Stomach (tissue), 9 donors: ENCODE results near the gene EEF2K. TPM values are rescaled to one million over a fixed set of nuclear protein-coding genes. Genes with fewer than 3 reads are reported as not detected.
A peak's percentile ranks its signal among the peaks of the same experiment; 100 is the strongest.

Experiments used
- DNase-seq, 2 donors: peaks; one replicate each; pipeline versions ENCODE4 v3.0.0 to v3.0.0-alpha.2; 2013 to 2019
- H3K27ac ChIP-seq, 5 donors: fragments of 200-600 bp in 4 of 5; sonication (generic) in 4 of 5; one replicate each; pipeline ENCODE4 v1.5.1; 2013 to 2019; ENCODE audit warnings: mild to moderate bottlenecking in 1 of 5, moderate library complexity in 1 of 5
- H3K27me3 ChIP-seq, 3 donors: fragments of 200-600 bp; sonication (generic); one replicate each; pipeline ENCODE4 v1.5.1; 2017 to 2019; ENCODE audit warnings: mixed run types in 1 of 3
- H3K36me3 ChIP-seq, 4 donors: fragments of 200-600 bp; sonication (generic); 1 replicate in 3 of 4; 2 replicates in 1 of 4; pipeline ENCODE4 v1.5.1; 2016 to 2019
- H3K4me1 ChIP-seq, 4 donors: fragments of 200-600 bp; sonication (generic); one replicate each; pipeline ENCODE4 v1.5.1; 2016 to 2019
- H3K4me3 ChIP-seq, 4 donors: fragments of 200-600 bp; sonication (generic) in 3 of 4; one replicate each; pipeline ENCODE4 v1.5.1; 2016 to 2019; ENCODE audit warnings: mild to moderate bottlenecking in 1 of 4
- H3K9me3 ChIP-seq, 4 donors: fragments of 200-600 bp; sonication (generic); one replicate each; pipeline ENCODE4 v1.5.1; 2016 to 2019
- CTCF ChIP-seq, 7 experiments: fragments of 450-650 bp in 4 of 7; fragments of 200-600 bp in 3 of 7; sonication (generic) in 3 of 7; IDR thresholded peaks; one replicate each; pipeline ENCODE4 v1.5.1; 2016 to 2019; ENCODE audit warnings: antibody characterized with exemption in 7 of 7, control low read depth in 2 of 7, mild to moderate bottlenecking in 1 of 7
- EP300 ChIP-seq: sonication (generic); formaldehyde crosslinking; IDR thresholded peaks from one replicate; pipeline ENCODE4 v1.6.1; 2017; ENCODE audit warnings: antibody characterized with exemption
- POLR2A ChIP-seq, 4 donors: fragments of 450-650 bp; IDR thresholded peaks; one replicate each; pipeline ENCODE4 v1.6.1; 2016; ENCODE audit warnings: antibody characterized with exemption in 4 of 4, control low read depth in 2 of 4, mild to moderate bottlenecking in 1 of 4, moderate library complexity in 1 of 4
- POLR2AphosphoS5 ChIP-seq, 3 donors: sonication (generic); formaldehyde crosslinking; IDR thresholded peaks; one replicate each; pipeline ENCODE4 v1.6.1; 2016; ENCODE audit warnings: antibody characterized with exemption in 3 of 3
- WGBS, 5 donors: extraction: QIAGEN DNeasy Blood & Tissue Kit in 3 of 5; methylation state at CpG; one replicate each; pipeline versions ENCODE4 v1.1.5 to v1.1.7; 2013 to 2018; 5-methylcytosine and 5-hydroxymethylcytosine counted together
- intact Hi-C: fragments of 100-400 bp; cut with DNase I; formaldehyde crosslinking; loops from one replicate; pipeline ENCODE4 v1.15.1; 2023; ENCODE audit warnings: low total_unique reads
- polyA plus RNA-seq, 3 donors: library from polyadenylated mRNA; stranded (reverse); fragments of 200-250 nt; gene quantifications; one replicate each; pipeline ENCODE4 v1.2.3, GENCODE V29; 2013
- total RNA-seq, 5 donors: library from RNA; depleted of rRNA; stranded (reverse); fragments of >200 nt; gene quantifications; one replicate each; pipeline versions ENCODE4 v1.1.0 to v1.2.3, GENCODE V29; 2014 to 2016
- donor health status: healthy with polysubstance abuse.
- donor health status: Bipolar disorder and iron deficiency.
- donor health status: healthy.

Gene EEF2K
- total and polyA plus RNA-seq, 8 donors = 3.4 to 170 (median 27.1) TPM

- 89 to 94% (median 92%) methylated on average over 6 of the region's 6 CpGs for WGBS, 5 donors
These were observed 3.8 kb upstream of the EEF2K start for GRCh38 chr16:22202261-22202637.

GRCh38 chr16:22203091-22203490 lies 3.0 kb upstream of the EEF2K start:
- H3K27me3 ChIP-seq = no peaks in the 10 kb centered on the region
- 78 to 91% (median 88%) methylated on average over 5 of the region's 5 CpGs for WGBS, 5 donors
- H3K9me3 ChIP-seq = no peaks in the 10 kb centered on the region
- no peak for TF ChIP-seq CTCF (IDR thresholded peaks at IDR 0.05)
- TF ChIP-seq POLR2AphosphoS5 (IDR thresholded peaks at IDR 0.05) = no peak
- TF ChIP-seq POLR2A (IDR thresholded peaks at IDR 0.05) = no peak
- no peak for TF ChIP-seq EP300
- peaks cover 12 to 44% (median 32%) of the 10 kb centered on the region in 4 donors for H3K4me1 ChIP-seq
- H3K4me3 ChIP-seq = no peak overlapping the region
- intact Hi-C loops = loop anchor here (5.0 kb wide), 1 partner anchor 94 kb away; the partner anchor contains the start of gene POLR3E
- no peaks in the 10 kb centered on the region for H3K36me3 ChIP-seq
- no peak overlapping the region for H3K27ac ChIP-seq
- no peak for DNase-seq

More at GRCh38 chr16:22202261-22202637, 3.8 kb upstream of the EEF2K start:
- Histone ChIP-seq H3K4me1 (peaks cover 4 to 35% (median 24%) of the 10 kb centered on the region in 4 donors), H3K9me3 (no peaks in the 10 kb centered on the region), H3K36me3 (no peaks in the 10 kb centered on the region), H3K4me3 (no peak overlapping the region), H3K27me3 (no peaks in the 10 kb centered on the region), H3K27ac (no peak overlapping the region)
- no peak for DNase-seq
- intact Hi-C loops = loop anchor here (5.0 kb wide), 1 partner anchor 95 kb away; the partner anchor contains the start of gene POLR3E
- no peak for TF ChIP-seq POLR2AphosphoS5 (IDR thresholded peaks at IDR 0.05)
- no peak for TF ChIP-seq POLR2A (IDR thresholded peaks at IDR 0.05)
- no peak for TF ChIP-seq EP300
- TF ChIP-seq CTCF (IDR thresholded peaks at IDR 0.05) = no peak

- Histone ChIP-seq H3K9me3 (no peaks in the 10 kb centered on the region), H3K36me3 (no peaks in the 10 kb centered on the region), H3K4me1 (peaks cover 21 to 45% (median 37%) of the 10 kb centered on the region in 4 donors), H3K4me3 (no peak overlapping the region), H3K27me3 (no peaks in the 10 kb centered on the region), H3K27ac (peak overlapping the region in 1 of 5 donors; percentile 92)
- intact Hi-C loops = loop anchor here (5.0 kb wide), 1 partner anchor 93 kb away; the partner anchor contains the start of gene POLR3E
- TF ChIP-seq CTCF (IDR thresholded peaks at IDR 0.05) = no peak
- no peak for TF ChIP-seq POLR2A (IDR thresholded peaks at IDR 0.05)
- TF ChIP-seq POLR2AphosphoS5 (IDR thresholded peaks at IDR 0.05) = no peak
- TF ChIP-seq EP300 = no peak
- WGBS, 5 donors = 94 to 100% (median 98%) methylated on average over 2 of the region's 2 CpGs
- no peak for DNase-seq
These were observed 1.9 kb upstream of the EEF2K start for GRCh38 chr16:22204091-22204655.

- WGBS, 5 donors = 3 to 8% (median 5%) methylated on average over 11 of the region's 11 CpGs
- no peaks in the 10 kb centered on the region for H3K27me3 ChIP-seq
- H3K9me3 ChIP-seq = no peaks in the 10 kb centered on the region
- H3K4me3 ChIP-seq = peak overlapping the region; percentile 84 to 99 (median 92)
- H3K4me1 ChIP-seq = peaks cover 26 to 46% (median 41%) of the 10 kb centered on the region in 4 donors
- no peak for DNase-seq
- H3K36me3 ChIP-seq = no peaks in the 10 kb centered on the region
- H3K27ac ChIP-seq = peak overlapping the region; percentile 80 to 96 (median 92)
- intact Hi-C loops = no loop called here
- TF ChIP-seq POLR2AphosphoS5 (IDR thresholded peaks at IDR 0.05) (no peak), EP300 (no peak), CTCF (IDR thresholded peaks at IDR 0.05) (no peak), POLR2A (IDR thresholded peaks at IDR 0.05) (no peak)
These were observed 483 bp upstream of the EEF2K start for GRCh38 chr16:22205577-22206012.
